ENCODE measurements around the gene PTRH1. TPM values are rescaled to one million over a fixed set of nuclear protein-coding genes. Genes with fewer than 3 reads are reported as not detected.

PTRH1 gene
- total and polyA plus RNA-seq, 12 donors = 3.4 to 48.8 (median 24.3) TPM

DNA sequence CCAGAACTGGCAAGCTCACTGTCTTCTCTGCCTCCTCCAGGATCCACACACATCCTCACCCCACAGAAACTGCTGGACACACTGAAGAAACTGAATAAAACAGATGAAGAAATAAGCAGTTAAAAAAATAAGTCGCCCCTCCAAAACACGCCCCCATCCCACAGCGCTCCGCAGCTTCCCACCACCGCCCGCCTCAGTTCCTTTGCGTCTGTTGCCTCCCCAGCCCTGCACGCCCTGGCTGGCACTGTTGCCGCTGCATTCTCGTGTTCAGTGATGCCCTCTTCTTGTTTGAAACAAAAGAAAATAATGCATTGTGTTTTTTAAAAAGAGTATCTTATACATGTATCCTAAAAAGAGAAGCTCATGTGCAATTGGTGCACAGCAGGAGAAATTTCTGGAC is 24.7 kb downstream of the PTRH1 start:
- intact Hi-C loops (cut with DNase I) = no loop called here
- Histone ChIP-seq H3K27ac (no peak overlapping the region), H3K27me3 (no peaks in the 10 kb centered on the region), H3K9me3 (replicated peaks in 1 of 3) (no peaks in the 10 kb centered on the region), H3K36me3 (replicated peaks in 1 of 2) (peaks cover 0 to 20% of the 10 kb centered on the region in 2 donors), H3K4me1 (replicated peaks in 1 of 2) (no peaks in the 10 kb centered on the region), H3K4me3 (no peak overlapping the region)
- WGBS, 4 donors = 93 to 95% (median 94%) methylated on average over 10 of the region's 10 CpGs
- TF ChIP-seq, protein P1, sequence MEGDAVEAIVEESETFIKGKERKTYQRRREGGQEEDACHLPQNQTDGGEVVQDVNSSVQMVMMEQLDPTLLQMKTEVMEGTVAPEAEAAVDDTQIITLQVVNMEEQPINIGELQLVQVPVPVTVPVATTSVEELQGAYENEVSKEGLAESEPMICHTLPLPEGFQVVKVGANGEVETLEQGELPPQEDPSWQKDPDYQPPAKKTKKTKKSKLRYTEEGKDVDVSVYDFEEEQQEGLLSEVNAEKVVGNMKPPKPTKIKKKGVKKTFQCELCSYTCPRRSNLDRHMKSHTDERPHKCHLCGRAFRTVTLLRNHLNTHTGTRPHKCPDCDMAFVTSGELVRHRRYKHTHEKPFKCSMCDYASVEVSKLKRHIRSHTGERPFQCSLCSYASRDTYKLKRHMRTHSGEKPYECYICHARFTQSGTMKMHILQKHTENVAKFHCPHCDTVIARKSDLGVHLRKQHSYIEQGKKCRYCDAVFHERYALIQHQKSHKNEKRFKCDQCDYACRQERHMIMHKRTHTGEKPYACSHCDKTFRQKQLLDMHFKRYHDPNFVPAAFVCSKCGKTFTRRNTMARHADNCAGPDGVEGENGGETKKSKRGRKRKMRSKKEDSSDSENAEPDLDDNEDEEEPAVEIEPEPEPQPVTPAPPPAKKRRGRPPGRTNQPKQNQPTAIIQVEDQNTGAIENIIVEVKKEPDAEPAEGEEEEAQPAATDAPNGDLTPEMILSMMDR (IDR thresholded peaks at IDR 0.05) = no peak
- no peak for TF ChIP-seq POLR2A (IDR thresholded peaks at IDR 0.05)
- no peak for DNase-seq

GRCh38 chr9:127689329-127690000 is 26.0 kb downstream of the PTRH1 start:
- H3K36me3 ChIP-seq (replicated peaks in 1 of 2) = peaks cover 0 to 23% of the 10 kb centered on the region in 2 donors

GRCh38 chr9:127686461-127687393 is 28.7 kb downstream of the PTRH1 start:
- no peaks in the 10 kb centered on the region for H3K27me3 ChIP-seq
- peaks cover 7 to 13% of the 10 kb centered on the region in 2 donors for H3K4me1 ChIP-seq (replicated peaks in 1 of 2)
- no peaks in the 10 kb centered on the region for H3K9me3 ChIP-seq (replicated peaks in 1 of 3)
- no peak for DNase-seq
- intact Hi-C loops (cut with DNase I) = no loop called here
- 82 to 93% (median 88%) methylated on average over 6 of the region's 6 CpGs for WGBS, 4 donors
- H3K36me3 ChIP-seq (replicated peaks in 1 of 2) = peaks cover 0 to 46% of the 10 kb centered on the region in 2 donors
- no peak for TF ChIP-seq POLR2A (IDR thresholded peaks at IDR 0.05)
- TF ChIP-seq, protein P1 (IDR thresholded peaks at IDR 0.05) = no peak
- no peak overlapping the region for H3K27ac ChIP-seq
- no peak overlapping the region for H3K4me3 ChIP-seq

More at GRCh38 chr9:127689329-127690000, 26.0 kb downstream of the PTRH1 start:
- H3K4me3 ChIP-seq = no peak overlapping the region
- intact Hi-C loops (cut with DNase I) = no loop called here
- WGBS, 4 donors = 93 to 97% (median 94%) methylated on average over 11 to 13 of the region's 13 CpGs
- no peaks in the 10 kb centered on the region for H3K4me1 ChIP-seq (replicated peaks in 1 of 2)
- H3K27ac ChIP-seq = no peak overlapping the region
- no peak for TF ChIP-seq POLR2A (IDR thresholded peaks at IDR 0.05)
- TF ChIP-seq, protein P1 (IDR thresholded peaks at IDR 0.05) = no peak
- no peaks in the 10 kb centered on the region for H3K9me3 ChIP-seq (replicated peaks in 1 of 3)
- no peak for DNase-seq
- no peaks in the 10 kb centered on the region for H3K27me3 ChIP-seq

- no peaks in the 10 kb centered on the region for H3K9me3 ChIP-seq (replicated peaks in 1 of 3)
- H3K4me1 ChIP-seq (replicated peaks in 1 of 2) = peaks cover 7 to 13% of the 10 kb centered on the region in 2 donors
- no peak overlapping the region for H3K4me3 ChIP-seq
- no peaks in the 10 kb centered on the region for H3K27me3 ChIP-seq
- peaks cover 0 to 66% of the 10 kb centered on the region in 2 donors for H3K36me3 ChIP-seq (replicated peaks in 1 of 2)
- WGBS, 4 donors = 79 to 91% (median 83%) methylated on average over 4 of the region's 4 CpGs
- no peak for DNase-seq
- intact Hi-C loops (cut with DNase I) = no loop called here
- TF ChIP-seq, protein P1 (IDR thresholded peaks at IDR 0.05) = no peak
- TF ChIP-seq POLR2A (IDR thresholded peaks at IDR 0.05) = no peak
- H3K27ac ChIP-seq = no peak overlapping the region
Measured at GRCh38 chr9:127684576-127684975, 30.9 kb downstream of the PTRH1 start.

Measured in adrenal gland (tissue), 12 donors.